ENCODE results near the gene GTF3C6.

DNA sequence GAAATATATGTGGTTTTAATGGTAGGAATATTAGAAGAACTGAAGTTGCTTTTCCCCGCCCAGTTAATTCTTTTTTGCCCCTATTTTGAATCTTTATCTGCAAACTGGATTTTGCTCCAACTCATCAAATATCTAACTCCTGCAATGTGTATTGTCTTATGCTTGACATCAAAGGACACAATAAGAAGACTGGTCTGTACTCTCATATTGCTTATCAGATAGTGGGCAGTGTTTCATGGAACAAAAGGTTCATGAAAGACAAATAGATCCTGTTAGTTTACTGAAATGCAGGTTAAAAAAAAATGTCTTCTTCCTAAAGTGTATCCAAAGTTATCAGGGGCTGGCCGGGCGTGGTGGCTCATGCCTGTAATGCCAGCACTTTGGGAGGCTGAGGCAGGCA, 27.7 kb upstream of the GTF3C6 start:
- TF ChIP-seq, protein P1, sequence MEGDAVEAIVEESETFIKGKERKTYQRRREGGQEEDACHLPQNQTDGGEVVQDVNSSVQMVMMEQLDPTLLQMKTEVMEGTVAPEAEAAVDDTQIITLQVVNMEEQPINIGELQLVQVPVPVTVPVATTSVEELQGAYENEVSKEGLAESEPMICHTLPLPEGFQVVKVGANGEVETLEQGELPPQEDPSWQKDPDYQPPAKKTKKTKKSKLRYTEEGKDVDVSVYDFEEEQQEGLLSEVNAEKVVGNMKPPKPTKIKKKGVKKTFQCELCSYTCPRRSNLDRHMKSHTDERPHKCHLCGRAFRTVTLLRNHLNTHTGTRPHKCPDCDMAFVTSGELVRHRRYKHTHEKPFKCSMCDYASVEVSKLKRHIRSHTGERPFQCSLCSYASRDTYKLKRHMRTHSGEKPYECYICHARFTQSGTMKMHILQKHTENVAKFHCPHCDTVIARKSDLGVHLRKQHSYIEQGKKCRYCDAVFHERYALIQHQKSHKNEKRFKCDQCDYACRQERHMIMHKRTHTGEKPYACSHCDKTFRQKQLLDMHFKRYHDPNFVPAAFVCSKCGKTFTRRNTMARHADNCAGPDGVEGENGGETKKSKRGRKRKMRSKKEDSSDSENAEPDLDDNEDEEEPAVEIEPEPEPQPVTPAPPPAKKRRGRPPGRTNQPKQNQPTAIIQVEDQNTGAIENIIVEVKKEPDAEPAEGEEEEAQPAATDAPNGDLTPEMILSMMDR (IDR thresholded peaks at IDR 0.05 in 2 of 3, conservative IDR thresholded peaks at IDR 0.05 in 1 of 3; ENCODE audit: borderline replicate concordance in 1 of 3, insufficient read depth in 1 of 3, low read depth in 2 of 3, low read length in 2 of 3) = no peak
- TF ChIP-seq ZNF274 (IDR thresholded peaks at IDR 0.05; ENCODE audit: low read depth, low read length) = no peak
- TF ChIP-seq RAD21 (IDR thresholded peaks at IDR 0.05; ENCODE audit: low read depth) = no peak
- no peak for TF ChIP-seq POLR2A (IDR thresholded peaks at IDR 0.05; ENCODE audit: borderline replicate concordance, extremely low read depth, insufficient read depth, insufficient read length)
- TF ChIP-seq CEBPB (IDR thresholded peaks at IDR 0.05; ENCODE audit: low read depth) = no peak
- TF ChIP-seq EZH2phosphoT487 (IDR thresholded peaks at IDR 0.05; ENCODE audit: borderline replicate concordance) = no peak
- TF ChIP-seq REST (IDR thresholded peaks at IDR 0.05; ENCODE audit: low read depth) = no peak
- TF ChIP-seq POLR2AphosphoS5 (IDR thresholded peaks at IDR 0.05; ENCODE audit: low read depth, low read length) = no peak
- no peak for TF ChIP-seq YY1 (IDR thresholded peaks at IDR 0.05; ENCODE audit: extremely low read depth, insufficient replicate concordance, low read depth, low read length)
- TF ChIP-seq SP1 (IDR thresholded peaks at IDR 0.05; ENCODE audit: low read depth) = no peak
